ENCODE data around the gene NUP98.

Gene NUP98

GRCh38 chr11:3684819-3685172, 112.6 kb downstream of the NUP98 start:
- no peak for DNase-seq (ENCODE audit: low read depth)
- no peak overlapping the region for H3K4me3 ChIP-seq (ENCODE audit: control insufficient read depth, low read depth, low read length)
- no peak for TF ChIP-seq CTCF (IDR thresholded peaks at IDR 0.05; ENCODE audit: control insufficient read depth, insufficient read depth, low read depth, low read length, missing control alignments)

- no peak for DNase-seq (ENCODE audit: low read depth)
- H3K4me3 ChIP-seq (ENCODE audit: control insufficient read depth, low read depth, low read length) = no peak overlapping the region
- TF ChIP-seq CTCF (IDR thresholded peaks at IDR 0.05; ENCODE audit: control insufficient read depth, insufficient read depth, low read depth, low read length, missing control alignments) = no peak
Observed at GRCh38 chr11:3684129-3684818, 113.1 kb downstream of the NUP98 start.

GRCh38 chr11:3683039-3683438, 114.3 kb downstream of the NUP98 start:
- no peak for TF ChIP-seq CTCF (IDR thresholded peaks at IDR 0.05; ENCODE audit: control insufficient read depth, insufficient read depth, low read depth, low read length, missing control alignments)
- DNase-seq (ENCODE audit: low read depth) = no peak
- no peak overlapping the region for H3K4me3 ChIP-seq (ENCODE audit: control insufficient read depth, low read depth, low read length)

GRCh38 chr11:3679077-3679476, 118.3 kb downstream of the NUP98 start:
- no peak for TF ChIP-seq CTCF (IDR thresholded peaks at IDR 0.05; ENCODE audit: control insufficient read depth, insufficient read depth, low read depth, low read length, missing control alignments)
- no peak for DNase-seq (ENCODE audit: low read depth)

GRCh38 chr11:3675971-3676370, 121.4 kb downstream of the NUP98 start:
- TF ChIP-seq CTCF (IDR thresholded peaks at IDR 0.05; ENCODE audit: control insufficient read depth, insufficient read depth, low read depth, low read length, missing control alignments) = no peak
- no peak overlapping the region for H3K4me3 ChIP-seq (ENCODE audit: control insufficient read depth, low read depth, low read length)
- no peak for DNase-seq (ENCODE audit: low read depth)

More at GRCh38 chr11:3679077-3679476, 118.3 kb downstream of the NUP98 start:
- no peak overlapping the region for H3K4me3 ChIP-seq (ENCODE audit: control insufficient read depth, low read depth, low read length)

GRCh38 chr11:3674189-3674588, 123.2 kb downstream of the NUP98 start:
- H3K4me3 ChIP-seq (ENCODE audit: control insufficient read depth, low read depth, low read length) = no peak overlapping the region
- DNase-seq (ENCODE audit: low read depth) = no peak
- TF ChIP-seq CTCF (IDR thresholded peaks at IDR 0.05; ENCODE audit: control insufficient read depth, insufficient read depth, low read depth, low read length, missing control alignments) = no peak
